SH-SY5Y (cell line): ENCODE results near the gene COL13A1.

Source experiments
- GATA2 ChIP-seq: IDR thresholded peaks from 2 replicates; pipeline ENCODE4 v1.6.1; 2011; ENCODE audit warnings: mild to moderate bottlenecking, low read depth, low read length
- GATA3 ChIP-seq: IDR thresholded peaks from 2 replicates; pipeline ENCODE4 v1.6.1; 2011; ENCODE audit warnings: low read depth, mild to moderate bottlenecking, low read length, moderate library complexity

- TF ChIP-seq GATA2 (no peak), GATA3 (no peak)
Observed at GRCh38 chr10:69802424-69803161, 887 bp downstream of the COL13A1 start.
